ENCODE data around the gene STARD7. TPM values are rescaled to one million over a fixed set of nuclear protein-coding genes. Genes with fewer than 3 reads are reported as not detected.

The STARD7 gene
- total and polyA plus RNA-seq, 2 donors (not counting 3 experiments of a cell fraction or from before 2014, with no cell fraction given) = 61.2 to 132 TPM

GRCh38 chr2:96180521-96180920 is 28.1 kb downstream of the STARD7 start:
- Histone ChIP-seq H4K20me1 (replicated peaks; ENCODE audit: control insufficient read depth, extremely low read depth, insufficient read depth, low read length) (no peaks in the 10 kb centered on the region), H2AFZ (ENCODE audit: low read depth, low read length) (no peak overlapping the region), H3K27me3 (ENCODE audit: control insufficient read depth in 2 of 2, insufficient read depth in 2 of 2, low read length in 2 of 2) (no peaks in the 10 kb centered on the region), H3K9ac (replicated peaks; ENCODE audit: extremely low read depth, insufficient read depth, low read length) (no peak overlapping the region), H3K4me2 (ENCODE audit: insufficient read depth, low read length) (no peak overlapping the region), H3K36me3 (ENCODE audit: control insufficient read depth in 2 of 2, extremely low read depth in 1 of 2, insufficient read depth in 2 of 2, low read length in 2 of 2) (peaks cover 7 to 11% of the 10 kb centered on the region in 2 experiments), H3K9me1 (replicated peaks; ENCODE audit: control insufficient read depth, extremely low read depth, insufficient read depth, low read length) (no peaks in the 10 kb centered on the region), H3K79me2 (ENCODE audit: control insufficient read depth, insufficient read depth, low read length) (no peaks in the 10 kb centered on the region), H3K9me3 (replicated peaks; ENCODE audit: control insufficient read depth, insufficient read depth, low read length) (no peaks in the 10 kb centered on the region), H3K27ac (ENCODE audit: insufficient read depth, low read depth, low read length) (no peak overlapping the region), H3K4me1 (ENCODE audit: control insufficient read depth, extremely low read depth, insufficient read depth, low read length) (no peaks in the 10 kb centered on the region), H3K4me3 (replicated peaks in 1 of 3; ENCODE audit: insufficient read depth in 1 of 3, low read depth in 1 of 3, low read length in 3 of 3) (no peak overlapping the region)
- TF ChIP-seq GATA2 (IDR thresholded peaks at IDR 0.05; ENCODE audit: insufficient read depth, insufficient read length, low read depth, low read length) = no peak
- TF ChIP-seq EZH2 (IDR thresholded peaks at IDR 0.05; ENCODE audit: borderline replicate concordance, low read depth, low read length, severe bottlenecking) = no peak
- TF ChIP-seq POLR2A (IDR thresholded peaks at IDR 0.05; ENCODE audit: low read depth, low read length) = no peak
- no peak for TF ChIP-seq FOS (IDR thresholded peaks at IDR 0.05; ENCODE audit: borderline replicate concordance, insufficient read depth, low read length)
- no peak for TF ChIP-seq POLR2AphosphoS5 (IDR thresholded peaks at IDR 0.05; ENCODE audit: insufficient read depth, low read depth, low read length)
- TF ChIP-seq JUN (IDR thresholded peaks at IDR 0.05; ENCODE audit: borderline replicate concordance, insufficient read depth, insufficient read length, low read depth) = no peak
- TF ChIP-seq, protein P1, sequence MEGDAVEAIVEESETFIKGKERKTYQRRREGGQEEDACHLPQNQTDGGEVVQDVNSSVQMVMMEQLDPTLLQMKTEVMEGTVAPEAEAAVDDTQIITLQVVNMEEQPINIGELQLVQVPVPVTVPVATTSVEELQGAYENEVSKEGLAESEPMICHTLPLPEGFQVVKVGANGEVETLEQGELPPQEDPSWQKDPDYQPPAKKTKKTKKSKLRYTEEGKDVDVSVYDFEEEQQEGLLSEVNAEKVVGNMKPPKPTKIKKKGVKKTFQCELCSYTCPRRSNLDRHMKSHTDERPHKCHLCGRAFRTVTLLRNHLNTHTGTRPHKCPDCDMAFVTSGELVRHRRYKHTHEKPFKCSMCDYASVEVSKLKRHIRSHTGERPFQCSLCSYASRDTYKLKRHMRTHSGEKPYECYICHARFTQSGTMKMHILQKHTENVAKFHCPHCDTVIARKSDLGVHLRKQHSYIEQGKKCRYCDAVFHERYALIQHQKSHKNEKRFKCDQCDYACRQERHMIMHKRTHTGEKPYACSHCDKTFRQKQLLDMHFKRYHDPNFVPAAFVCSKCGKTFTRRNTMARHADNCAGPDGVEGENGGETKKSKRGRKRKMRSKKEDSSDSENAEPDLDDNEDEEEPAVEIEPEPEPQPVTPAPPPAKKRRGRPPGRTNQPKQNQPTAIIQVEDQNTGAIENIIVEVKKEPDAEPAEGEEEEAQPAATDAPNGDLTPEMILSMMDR (IDR thresholded peaks at IDR 0.05; ENCODE audit: extremely low read depth in 1 of 2, insufficient read depth in 1 of 2, low read depth in 1 of 2, low read length in 2 of 2) = no peak
- TF ChIP-seq MAX (IDR thresholded peaks at IDR 0.05; ENCODE audit: insufficient read depth, insufficient read length) = no peak
- no peak for TF ChIP-seq MYC (IDR thresholded peaks at IDR 0.05; ENCODE audit: low read depth, low read length)
- dilution Hi-C loops (cut with MboI; ENCODE audit: extremely low pct_ligation_motif_present, low sequenced_read_pairs) (no loop called here), intact Hi-C loops (cut with micrococcal nuclease) (no loop called here)
- POLR2A ChIA-PET = no interaction called here
- DNase-seq (ENCODE audit: low read depth, low spot score) (no peak), FAIRE-seq (no peak)
- BruUV-seq (replicated peaks) = no TSS peak
- CTCF ChIA-PET = interaction anchor here (1.2 to 1.5 kb wide), 2 partner anchors 86 to 188 kb away, joined by 5 to 7 read pairs; partner anchors contain the start of genes CIAO1 and TMEM127
